ENCODE measurements around the gene COL20A1. TPM values are rescaled to one million over a fixed set of nuclear protein-coding genes. Genes with fewer than 3 reads are reported as not detected.

Gene COL20A1
- total RNA-seq = not detected in 2 replicates

GRCh38 chr20:63292904-63293303 is at the start of gene COL20A1:
Gene COL20A1 (plus strand): TSS chr20:63293186. CDS start chr20:63295108, 1,922 bp downstream.

GRCh38 chr20:63254232-63254605 is 38.8 kb upstream of the COL20A1 start, which contains the start of gene NKAIN4:
Gene NKAIN4 (minus strand): TSS chr20:63254463. CDS start chr20:63254450, 13 bp downstream.

DNA sequence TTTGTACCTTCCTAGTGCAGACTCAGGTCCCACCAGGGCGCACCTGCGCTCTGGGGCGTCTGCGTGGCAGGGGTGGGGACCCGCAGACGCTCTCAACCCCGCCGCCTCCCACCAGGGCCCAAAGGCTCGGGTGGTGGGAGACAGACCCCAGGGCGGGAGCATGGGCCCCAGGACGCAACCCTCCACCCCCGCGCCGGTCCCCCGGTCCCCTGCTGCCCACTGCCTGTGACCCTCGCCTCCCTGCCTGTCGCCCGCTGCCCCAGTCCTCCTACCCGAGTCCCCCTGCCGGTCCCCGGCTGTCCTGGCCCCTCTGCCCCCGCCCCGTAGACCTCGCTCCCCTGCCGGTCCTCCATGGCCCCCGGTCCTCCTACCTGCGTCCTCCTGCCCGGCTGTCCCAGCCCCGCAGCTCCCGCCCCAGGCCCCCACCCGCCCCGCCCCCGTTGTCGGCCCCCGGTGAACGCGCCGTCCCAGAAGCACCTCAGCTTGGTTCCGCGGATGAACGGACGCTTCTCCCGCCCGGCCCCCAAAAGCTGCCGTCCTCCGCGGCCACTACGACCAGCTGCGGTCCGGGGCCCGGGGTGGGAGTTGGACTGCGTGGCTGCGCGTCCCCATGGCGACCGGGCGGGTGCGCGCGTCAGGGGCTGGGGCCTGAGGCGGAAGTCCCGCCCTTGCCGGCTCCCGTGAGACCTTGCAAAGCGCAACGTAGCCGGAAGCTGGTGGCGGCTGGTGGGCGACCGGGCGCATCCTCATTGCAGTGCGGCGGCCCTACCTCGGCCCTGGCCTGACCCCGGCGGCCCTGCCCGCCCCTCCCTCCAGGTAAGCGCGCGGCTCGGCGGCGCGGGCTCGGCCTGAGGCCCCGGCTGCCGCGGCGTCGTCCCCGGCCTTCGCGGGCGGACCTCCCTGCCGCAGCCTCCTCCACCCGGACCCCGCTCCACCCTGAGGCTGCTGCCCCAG is 20.6 kb upstream of the COL20A1 start, which contains the start of gene ARFGAP1:
ARFGAP1 (plus strand) TSS at position 709 of the 954 bp plus-strand sequence. CDS start 2,768 bp downstream, outside the sequence.

DNA sequence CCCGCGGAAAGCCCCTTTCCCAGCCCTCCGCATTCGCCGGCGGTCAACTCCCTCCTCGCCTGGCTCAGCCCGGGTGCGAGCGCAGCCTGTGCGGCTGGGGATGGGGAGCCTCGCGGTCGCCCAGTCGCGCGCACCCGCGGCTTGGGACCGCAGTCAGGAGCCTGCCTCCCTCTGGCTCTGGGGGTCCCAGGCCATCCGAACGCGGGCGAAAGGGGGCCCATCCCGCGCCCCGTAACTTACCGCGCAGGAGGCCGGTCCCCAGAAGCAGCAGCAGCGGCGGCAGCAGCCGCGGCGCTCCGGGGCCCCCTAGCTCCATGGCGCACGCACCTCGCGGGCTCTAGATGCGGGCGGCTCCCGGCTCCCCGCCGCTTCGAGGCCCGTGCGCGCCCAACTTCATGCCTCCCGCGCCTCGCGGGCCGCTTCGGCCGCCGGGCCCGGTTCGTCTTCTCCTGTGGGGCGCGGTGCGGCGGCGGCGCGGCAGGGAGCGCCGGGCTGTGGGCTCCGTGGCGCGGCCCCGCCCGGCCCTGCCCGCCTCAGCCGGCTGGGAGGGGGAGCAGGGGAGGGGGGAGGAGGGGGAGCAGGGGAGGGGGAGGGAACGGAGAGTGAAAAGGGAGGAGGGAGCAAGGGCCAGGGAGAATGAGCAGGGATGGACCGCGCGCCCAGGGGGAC is 68.0 kb downstream of the COL20A1 start, which contains the start of gene CHRNA4:
CHRNA4 (minus strand) TSS at position 500 of the 669 bp plus-strand sequence; CDS start at position 316, 184 bp downstream.

Other genes starting within 250 kb of the COL20A1 start
- gene YTHDF1, start 77.1 kb upstream of the COL20A1 start, total RNA-seq = 15.5 and 25.0 TPM in 2 replicates
- gene BIRC7, start 57.3 kb upstream of the COL20A1 start, total RNA-seq = not detected in 2 replicates
- gene NKAIN4, start 38.7 kb upstream of the COL20A1 start, total RNA-seq = 0.15 and 1.4 TPM in 2 replicates
- gene ARFGAP1, start 20.4 kb upstream of the COL20A1 start, total RNA-seq = 49.1 and 52.6 TPM in 2 replicates
- not detected in 2 replicates for gene CHRNA4, start 68.2 kb downstream of the COL20A1 start, total RNA-seq
- not detected in 2 replicates for gene KCNQ2, start 179.5 kb downstream of the COL20A1 start, total RNA-seq
- not detected in 2 replicates for gene EEF1A2, start 205.9 kb downstream of the COL20A1 start, total RNA-seq
- 156 and 298 TPM in 2 replicates for gene PPDPF, start 227.6 kb downstream of the COL20A1 start, total RNA-seq
- 16.7 and 28.0 TPM in 2 replicates for gene PTK6, start 244.2 kb downstream of the COL20A1 start, total RNA-seq